ENCODE measurements around the gene MATCAP1. TPM values are rescaled to one million over a fixed set of nuclear protein-coding genes. Genes with fewer than 3 reads are reported as not detected.

MATCAP1 gene
- polyA plus RNA-seq, 1 donor from 2014 or later = 323 TPM

DNA sequence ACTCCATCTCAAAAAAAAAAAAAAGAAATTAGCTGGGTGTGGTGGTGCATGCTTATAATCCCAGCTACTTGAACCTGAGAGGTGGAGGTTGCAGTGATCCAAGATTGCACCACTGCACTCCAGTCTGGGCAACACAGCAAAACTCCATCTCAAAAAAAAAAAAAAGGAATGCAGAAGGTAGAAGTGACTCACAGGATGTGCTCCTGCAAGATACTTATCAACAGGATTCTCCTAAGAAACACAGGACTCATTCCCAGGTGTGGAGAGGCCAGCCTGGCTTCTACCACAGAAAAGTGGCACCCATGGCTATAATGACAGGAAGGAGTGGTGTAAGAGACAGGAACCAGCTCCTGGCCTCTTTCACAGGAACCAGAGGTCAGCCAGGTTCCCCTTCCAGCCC, 29.0 kb upstream of the MATCAP1 start:
- no peak overlapping the region for H2AFZ ChIP-seq (ENCODE audit: low read depth, low read length)
- no peak overlapping the region for H3K4me2 ChIP-seq (ENCODE audit: low read length)
- no peaks in the 10 kb centered on the region for H3F3A ChIP-seq (ENCODE audit: insufficient read depth, low read length, poor library complexity, severe bottlenecking)
- H3K9me2 ChIP-seq (ENCODE audit: insufficient read depth, low read length) = no peaks in the 10 kb centered on the region
- H3K27me3 ChIP-seq (ENCODE audit: insufficient read depth, low read depth, low read length) = no peaks in the 10 kb centered on the region
- no peak for TF ChIP-seq POLR2AphosphoS5 (IDR thresholded peaks at IDR 0.05)
- TF ChIP-seq EP300 (conservative IDR thresholded peaks at IDR 0.05; ENCODE audit: poor library complexity, severe bottlenecking) = no peak
- TF ChIP-seq RAD21 (conservative IDR thresholded peaks at IDR 0.05) = no peak
- TF ChIP-seq EZH2 (IDR thresholded peaks at IDR 0.05; ENCODE audit: borderline replicate concordance, insufficient read depth, low read length, poor library complexity, severe bottlenecking) = no peak
- no peak for TF ChIP-seq SMC3 (conservative IDR thresholded peaks at IDR 0.05; ENCODE audit: poor library complexity)
- no peak for TF ChIP-seq TAF1 (IDR thresholded peaks at IDR 0.05; ENCODE audit: low read depth)
- TF ChIP-seq, protein P1, sequence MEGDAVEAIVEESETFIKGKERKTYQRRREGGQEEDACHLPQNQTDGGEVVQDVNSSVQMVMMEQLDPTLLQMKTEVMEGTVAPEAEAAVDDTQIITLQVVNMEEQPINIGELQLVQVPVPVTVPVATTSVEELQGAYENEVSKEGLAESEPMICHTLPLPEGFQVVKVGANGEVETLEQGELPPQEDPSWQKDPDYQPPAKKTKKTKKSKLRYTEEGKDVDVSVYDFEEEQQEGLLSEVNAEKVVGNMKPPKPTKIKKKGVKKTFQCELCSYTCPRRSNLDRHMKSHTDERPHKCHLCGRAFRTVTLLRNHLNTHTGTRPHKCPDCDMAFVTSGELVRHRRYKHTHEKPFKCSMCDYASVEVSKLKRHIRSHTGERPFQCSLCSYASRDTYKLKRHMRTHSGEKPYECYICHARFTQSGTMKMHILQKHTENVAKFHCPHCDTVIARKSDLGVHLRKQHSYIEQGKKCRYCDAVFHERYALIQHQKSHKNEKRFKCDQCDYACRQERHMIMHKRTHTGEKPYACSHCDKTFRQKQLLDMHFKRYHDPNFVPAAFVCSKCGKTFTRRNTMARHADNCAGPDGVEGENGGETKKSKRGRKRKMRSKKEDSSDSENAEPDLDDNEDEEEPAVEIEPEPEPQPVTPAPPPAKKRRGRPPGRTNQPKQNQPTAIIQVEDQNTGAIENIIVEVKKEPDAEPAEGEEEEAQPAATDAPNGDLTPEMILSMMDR (IDR thresholded peaks at IDR 0.05; ENCODE audit: poor library complexity, severe bottlenecking) = no peak
- TF ChIP-seq MXI1 (conservative IDR thresholded peaks at IDR 0.05; ENCODE audit: poor library complexity, severe bottlenecking) = no peak
- TF ChIP-seq, protein P2, sequence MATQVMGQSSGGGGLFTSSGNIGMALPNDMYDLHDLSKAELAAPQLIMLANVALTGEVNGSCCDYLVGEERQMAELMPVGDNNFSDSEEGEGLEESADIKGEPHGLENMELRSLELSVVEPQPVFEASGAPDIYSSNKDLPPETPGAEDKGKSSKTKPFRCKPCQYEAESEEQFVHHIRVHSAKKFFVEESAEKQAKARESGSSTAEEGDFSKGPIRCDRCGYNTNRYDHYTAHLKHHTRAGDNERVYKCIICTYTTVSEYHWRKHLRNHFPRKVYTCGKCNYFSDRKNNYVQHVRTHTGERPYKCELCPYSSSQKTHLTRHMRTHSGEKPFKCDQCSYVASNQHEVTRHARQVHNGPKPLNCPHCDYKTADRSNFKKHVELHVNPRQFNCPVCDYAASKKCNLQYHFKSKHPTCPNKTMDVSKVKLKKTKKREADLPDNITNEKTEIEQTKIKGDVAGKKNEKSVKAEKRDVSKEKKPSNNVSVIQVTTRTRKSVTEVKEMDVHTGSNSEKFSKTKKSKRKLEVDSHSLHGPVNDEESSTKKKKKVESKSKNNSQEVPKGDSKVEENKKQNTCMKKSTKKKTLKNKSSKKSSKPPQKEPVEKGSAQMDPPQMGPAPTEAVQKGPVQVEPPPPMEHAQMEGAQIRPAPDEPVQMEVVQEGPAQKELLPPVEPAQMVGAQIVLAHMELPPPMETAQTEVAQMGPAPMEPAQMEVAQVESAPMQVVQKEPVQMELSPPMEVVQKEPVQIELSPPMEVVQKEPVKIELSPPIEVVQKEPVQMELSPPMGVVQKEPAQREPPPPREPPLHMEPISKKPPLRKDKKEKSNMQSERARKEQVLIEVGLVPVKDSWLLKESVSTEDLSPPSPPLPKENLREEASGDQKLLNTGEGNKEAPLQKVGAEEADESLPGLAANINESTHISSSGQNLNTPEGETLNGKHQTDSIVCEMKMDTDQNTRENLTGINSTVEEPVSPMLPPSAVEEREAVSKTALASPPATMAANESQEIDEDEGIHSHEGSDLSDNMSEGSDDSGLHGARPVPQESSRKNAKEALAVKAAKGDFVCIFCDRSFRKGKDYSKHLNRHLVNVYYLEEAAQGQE (IDR thresholded peaks at IDR 0.05; ENCODE audit: borderline replicate concordance) = no peak
- no peak overlapping the region for H3K27ac ChIP-seq (ENCODE audit: low read length)
- H4K20me1 ChIP-seq (ENCODE audit: insufficient read depth) = no peaks in the 10 kb centered on the region
- no peak overlapping the region for H3K4me3 ChIP-seq (ENCODE audit: low read length)
- no peaks in the 10 kb centered on the region for H3K9me3 ChIP-seq (ENCODE audit: low read length)
- no peaks in the 10 kb centered on the region for H3K79me2 ChIP-seq (replicated peaks; ENCODE audit: insufficient read depth, low read length)
- H3K9ac ChIP-seq (ENCODE audit: low read length) = no peak overlapping the region
- H3K36me3 ChIP-seq (ENCODE audit: insufficient read depth, low read length) = no peaks in the 10 kb centered on the region

DNA sequence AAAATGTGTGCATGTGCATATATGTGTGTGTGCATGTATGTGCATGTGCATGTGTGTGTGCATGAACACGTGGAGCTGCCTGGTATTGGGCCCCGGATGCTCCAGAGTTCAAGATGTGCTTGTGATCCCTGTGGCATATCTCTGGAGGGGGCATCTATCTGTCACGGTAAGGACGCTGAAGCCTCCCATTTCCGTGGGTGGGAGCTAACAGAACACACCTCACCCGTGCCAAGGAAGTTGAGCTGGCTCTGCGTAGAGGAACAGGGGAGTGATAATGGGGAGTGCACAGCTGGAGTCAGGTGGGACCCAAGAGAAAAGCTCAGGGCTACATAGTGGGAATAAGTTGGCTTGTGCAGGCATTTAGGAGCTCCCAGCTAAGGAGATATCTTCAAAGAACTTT, 27.9 kb upstream of the MATCAP1 start:
- no peaks in the 10 kb centered on the region for H3K79me2 ChIP-seq (replicated peaks; ENCODE audit: insufficient read depth, low read length)
- H3F3A ChIP-seq (ENCODE audit: insufficient read depth, low read length, poor library complexity, severe bottlenecking) = no peaks in the 10 kb centered on the region
- no peak overlapping the region for H3K4me3 ChIP-seq (ENCODE audit: low read length)
- no peak overlapping the region for H3K9ac ChIP-seq (ENCODE audit: low read length)
- no peaks in the 10 kb centered on the region for H3K9me2 ChIP-seq (ENCODE audit: insufficient read depth, low read length)
- no peaks in the 10 kb centered on the region for H3K9me3 ChIP-seq (ENCODE audit: low read length)
- no peaks in the 10 kb centered on the region for H4K20me1 ChIP-seq (ENCODE audit: insufficient read depth)
- H3K36me3 ChIP-seq (ENCODE audit: insufficient read depth, low read length) = no peaks in the 10 kb centered on the region
- no peak overlapping the region for H3K27ac ChIP-seq (ENCODE audit: low read length)
- no peak overlapping the region for H3K4me2 ChIP-seq (ENCODE audit: low read length)
- H3K27me3 ChIP-seq (ENCODE audit: insufficient read depth, low read depth, low read length) = no peaks in the 10 kb centered on the region
- H2AFZ ChIP-seq (ENCODE audit: low read depth, low read length) = no peak overlapping the region
- TF ChIP-seq MXI1 (conservative IDR thresholded peaks at IDR 0.05; ENCODE audit: poor library complexity, severe bottlenecking) (no peak), SMC3 (conservative IDR thresholded peaks at IDR 0.05; ENCODE audit: poor library complexity) (no peak), RAD21 (conservative IDR thresholded peaks at IDR 0.05) (no peak), EZH2 (IDR thresholded peaks at IDR 0.05; ENCODE audit: borderline replicate concordance, insufficient read depth, low read length, poor library complexity, severe bottlenecking) (no peak)
